ENCODE results near the gene LBP.
"Not testable (repeated sequence)": the region's sequence is repeated elsewhere in the genome, so short reads cannot be mapped to it uniquely, and the experiment has no call there.

LBP gene

DNA sequence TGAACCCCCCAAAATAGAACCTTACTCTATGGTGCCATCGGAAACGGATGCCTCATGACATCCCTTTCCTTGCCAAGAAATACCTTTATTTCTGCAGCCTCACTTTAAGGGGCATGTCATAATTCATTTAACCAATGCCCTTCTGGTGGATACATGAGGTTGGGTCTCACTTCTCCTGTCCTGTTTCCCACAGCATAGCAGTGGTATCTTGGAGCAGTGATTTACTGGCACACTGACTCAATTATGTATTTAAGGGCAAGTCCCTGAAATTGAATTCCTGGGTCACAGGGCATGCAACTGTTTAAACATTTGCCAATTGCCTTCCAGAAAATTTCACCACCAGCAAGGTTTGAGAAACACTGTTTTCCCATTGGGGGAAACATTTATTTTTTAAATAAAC, 639 bp upstream of the LBP start:
- no peak for DNase-seq (ENCODE audit: low read depth in 2 of 3, low spot score in 1 of 3)

DNA sequence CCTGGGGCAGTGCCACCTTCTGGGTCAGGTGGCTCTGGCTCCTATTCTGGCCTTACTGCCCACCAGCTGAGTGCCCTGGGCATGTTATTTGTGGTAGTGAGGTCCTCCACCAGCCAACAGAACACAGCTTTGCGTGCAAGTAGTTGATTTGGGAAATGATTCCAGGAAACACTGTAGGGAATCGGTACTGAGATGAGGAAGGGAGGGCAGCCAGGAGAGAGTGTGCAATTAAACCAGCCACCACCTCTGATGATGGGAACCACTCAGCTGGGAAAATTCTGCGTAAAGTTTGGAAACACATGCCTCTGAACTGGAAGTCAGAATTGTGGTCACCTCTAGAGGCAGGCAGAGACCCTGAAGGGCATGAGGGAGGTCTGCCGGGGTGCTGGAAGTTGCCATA, 459 bp downstream of the LBP start:
- no peak for DNase-seq (ENCODE audit: low read depth in 2 of 3, low spot score in 1 of 3)

DNA sequence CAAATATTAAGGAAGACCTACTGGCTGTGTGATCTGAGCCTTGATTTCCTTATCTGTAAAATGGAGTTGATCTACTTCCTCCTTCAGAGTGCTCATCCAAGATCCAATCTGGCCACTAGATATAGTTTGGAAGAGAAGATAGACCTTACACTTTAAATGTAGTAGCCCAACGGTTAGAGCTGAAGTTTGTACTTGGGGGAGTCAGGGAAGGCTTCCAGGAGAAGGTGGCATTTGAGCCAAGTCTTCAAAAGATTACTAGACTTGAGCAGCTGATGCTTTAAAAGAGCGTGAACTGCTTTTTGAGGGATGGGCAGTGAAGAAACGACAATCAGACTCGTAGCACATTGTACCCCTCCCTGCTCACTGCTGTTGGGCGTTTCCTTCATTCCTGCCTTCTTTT, 3.6 kb downstream of the LBP start:
- DNase-seq (ENCODE audit: low read depth in 2 of 3, low spot score in 1 of 3), result no peak

GRCh38 chr20:38350879-38351775, 4.8 kb downstream of the LBP start:
- no peak for DNase-seq (ENCODE audit: low read depth in 2 of 3, low spot score in 1 of 3)

- DNase-seq (ENCODE audit: low read depth in 2 of 3, low spot score in 1 of 3), result no peak
Measured at GRCh38 chr20:38353316-38353715, 7.0 kb downstream of the LBP start.

- DNase-seq (ENCODE audit: low read depth in 2 of 3, low spot score in 1 of 3), result no peak
Measured at GRCh38 chr20:38354227-38354626, 7.9 kb downstream of the LBP start.

- DNase-seq (ENCODE audit: low read depth in 2 of 3, low spot score in 1 of 3), result no peak
Measured at GRCh38 chr20:38355161-38356012, 9.1 kb downstream of the LBP start.

- DNase-seq (ENCODE audit: low read depth in 2 of 3, low spot score in 1 of 3), result no peak
Measured at GRCh38 chr20:38357653-38358207, 11.4 kb downstream of the LBP start.

GRCh38 chr20:38358556-38358955, 12.3 kb downstream of the LBP start:
- no peak for DNase-seq (ENCODE audit: low read depth in 2 of 3, low spot score in 1 of 3)

- no peak for DNase-seq (ENCODE audit: low read depth in 2 of 3, low spot score in 1 of 3)
Measured at GRCh38 chr20:38363004-38363747, 16.9 kb downstream of the LBP start.

- DNase-seq (ENCODE audit: low read depth in 2 of 3, low spot score in 1 of 3), result no peak
Measured at GRCh38 chr20:38369389-38369788, 23.1 kb downstream of the LBP start.

GRCh38 chr20:38372806-38373205, 26.5 kb downstream of the LBP start:
- DNase-seq (ENCODE audit: low read depth in 2 of 3, low spot score in 1 of 3), result no peak

DNA sequence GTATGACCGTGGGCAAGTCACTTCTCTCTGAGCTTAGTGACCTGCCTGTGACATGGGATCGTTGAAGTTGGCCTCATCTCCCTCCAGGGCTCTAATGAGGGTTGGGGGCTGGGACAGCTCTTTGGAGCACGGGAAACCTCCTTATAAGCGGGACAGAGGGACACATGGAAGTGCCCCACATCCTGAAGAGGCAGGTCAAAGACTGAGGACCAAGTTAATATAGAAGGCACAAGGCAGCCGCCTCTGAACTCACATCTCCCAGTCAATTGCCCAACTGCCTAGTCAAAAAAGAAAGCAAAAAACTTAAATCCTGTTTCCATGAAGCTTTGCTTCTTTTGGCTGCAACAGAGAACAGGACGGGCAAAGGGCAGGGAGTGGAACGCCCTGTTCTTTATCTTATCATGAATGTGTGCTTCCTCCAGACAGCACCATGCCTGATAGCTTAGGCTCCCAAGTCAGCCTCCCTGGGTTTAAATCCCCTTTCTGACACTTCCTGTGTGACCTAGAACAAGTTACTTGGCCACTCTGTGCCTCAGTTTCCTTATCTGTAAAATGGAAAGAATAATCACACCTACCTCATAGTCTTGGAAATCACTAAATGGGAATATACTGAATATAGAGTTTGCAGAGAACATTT, 27.1 kb downstream of the LBP start:
- no peak for DNase-seq (ENCODE audit: low read depth in 2 of 3, low spot score in 1 of 3)

- no peak for DNase-seq (ENCODE audit: low read depth in 2 of 3, low spot score in 1 of 3)
Measured at GRCh38 chr20:38373898-38374297, 27.6 kb downstream of the LBP start.

GRCh38 chr20:38377039-38377685, 30.9 kb downstream of the LBP start:
- no peak for DNase-seq (ENCODE audit: low read depth in 2 of 3, low spot score in 1 of 3)

GRCh38 chr20:38377838-38378237, 31.6 kb downstream of the LBP start:
- DNase-seq (ENCODE audit: low read depth in 2 of 3, low spot score in 1 of 3), result not testable (repeated sequence)

- no peak for DNase-seq (ENCODE audit: low read depth in 2 of 3, low spot score in 1 of 3)
Measured at GRCh38 chr20:38383147-38383546, 36.9 kb downstream of the LBP start.

DNA sequence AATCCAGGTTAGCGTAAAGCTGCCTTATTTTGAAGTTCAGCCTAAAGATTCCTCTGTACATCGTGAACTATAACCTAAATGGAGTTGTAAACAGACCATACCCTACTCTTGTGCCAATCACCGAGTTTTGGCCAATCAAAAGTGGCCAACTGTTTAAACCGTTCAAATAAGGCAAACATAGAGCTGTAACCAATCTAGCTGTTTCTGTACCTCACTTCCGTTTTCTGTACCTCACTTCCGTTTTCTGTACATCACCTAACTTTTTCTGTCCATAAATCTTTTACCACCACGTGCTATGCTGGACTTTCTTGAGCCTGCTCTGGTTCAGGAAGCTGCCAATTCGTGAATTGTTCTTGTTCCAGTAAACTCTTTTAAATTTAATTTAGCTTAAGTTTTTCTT, 39.7 kb downstream of the LBP start:
- DNase-seq (ENCODE audit: low read depth in 2 of 3, low spot score in 1 of 3), result no peak

DNA sequence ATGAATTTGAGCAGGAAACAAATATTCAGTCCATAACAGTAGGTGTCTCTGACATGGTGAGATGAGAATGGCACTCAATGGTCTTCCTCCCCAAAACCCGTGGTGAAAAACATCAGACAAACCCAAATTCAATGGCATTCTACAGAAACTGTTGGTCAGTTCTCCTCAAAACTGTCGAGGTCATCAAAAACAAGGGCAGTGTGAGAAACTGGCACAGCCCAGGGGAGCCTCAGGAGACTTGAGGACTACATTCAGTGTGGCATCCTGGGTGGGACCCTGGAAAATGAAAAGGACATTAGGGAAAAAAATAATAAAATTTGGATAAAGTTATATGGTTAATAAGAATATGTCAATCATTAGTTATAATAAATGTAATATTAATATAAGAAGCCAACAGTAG, 40.6 kb downstream of the LBP start:
- no peak for DNase-seq (ENCODE audit: low read depth in 2 of 3, low spot score in 1 of 3)

DNA sequence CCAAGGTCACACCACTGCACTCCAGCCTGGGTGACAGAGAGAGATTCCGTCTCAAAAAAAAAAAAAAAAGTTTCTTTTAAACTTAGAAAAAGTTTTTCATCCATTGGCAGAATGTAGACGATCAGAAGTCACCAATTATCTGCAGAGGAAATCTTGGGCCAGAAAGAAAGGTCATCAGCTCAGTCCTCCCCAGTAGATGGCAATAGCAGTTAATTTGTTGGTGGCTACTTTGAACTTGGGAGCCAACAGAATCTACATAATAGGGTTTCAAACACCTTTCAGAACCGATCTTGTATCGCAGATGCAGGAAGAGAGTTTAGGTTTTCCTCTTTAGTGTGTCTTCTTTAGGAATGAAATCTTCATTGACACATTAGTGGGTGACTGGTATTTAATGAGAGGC, 41.7 kb downstream of the LBP start:
- DNase-seq (ENCODE audit: low read depth in 2 of 3, low spot score in 1 of 3), result no peak
